AG04450 (cell line): Measurements from ENCODE around the gene PGRMC2. TPM values are rescaled to one million over a fixed set of nuclear protein-coding genes. Genes with fewer than 3 reads are reported as not detected.
"Not testable (repeated sequence)": the region's sequence is repeated elsewhere in the genome, so short reads cannot be mapped to it uniquely, and the experiment has no call there.

Source experiments
- CTCF ChIA-PET: fragments of 300-600, 350-600 bp; formaldehyde crosslinking; extraction: SDS; loops from one replicate; lab custom pipeline; 2022; ENCODE audit warnings: antibody characterized with exemption, inconsistent platforms; lab: Charles Lee
- POLR2A ChIA-PET: fragments of 350-600 bp; formaldehyde crosslinking; extraction: SDS; loops from one replicate; lab custom pipeline; 2021; ENCODE audit warnings: antibody characterized with exemption, inconsistent platforms; lab: Yijun Ruan, JAX
- DNase-seq: peaks from one replicate; pipeline ENCODE4 v3.0.0-alpha.2; 2011; ENCODE audit warnings: low read depth, low spot score
- H3K27ac ChIP-seq: one replicate; pipeline ENCODE4 v1.5.1; 2012; ENCODE audit warnings: low read depth, low read length, control low read depth
- H3K27me3 ChIP-seq: one replicate; pipeline ENCODE4 v1.6.0; 2012; ENCODE audit warnings: low read length; ENCODE audit not compliant: control insufficient read depth, insufficient read depth
- H3K4me3 ChIP-seq: 2 replicates; pipeline ENCODE4 v1.5.1; 2011; ENCODE audit warnings: mild to moderate bottlenecking, low read depth, low read length, control low read depth
- H3K9me3 ChIP-seq: 2 replicates; pipeline ENCODE4 v1.5.1; 2012; ENCODE audit warnings: low read length; ENCODE audit not compliant: control insufficient read depth, insufficient read depth
- CTCF ChIP-seq: IDR thresholded peaks from 2 replicates; pipeline ENCODE4 v1.5.1; 2011; ENCODE audit warnings: low read depth, low read length, control low read depth, inconsistent platforms
- polyA plus RNA-seq: library from polyadenylated mRNA; depleted of rRNA; stranded (reverse); fragments of >200 nt; gene quantifications from 2 replicates; pipeline ENCODE4 v1.2.3, GENCODE V29; 2011

PGRMC2 gene
- polyA plus RNA-seq, 1 experiment: 50.9 TPM

DNA sequence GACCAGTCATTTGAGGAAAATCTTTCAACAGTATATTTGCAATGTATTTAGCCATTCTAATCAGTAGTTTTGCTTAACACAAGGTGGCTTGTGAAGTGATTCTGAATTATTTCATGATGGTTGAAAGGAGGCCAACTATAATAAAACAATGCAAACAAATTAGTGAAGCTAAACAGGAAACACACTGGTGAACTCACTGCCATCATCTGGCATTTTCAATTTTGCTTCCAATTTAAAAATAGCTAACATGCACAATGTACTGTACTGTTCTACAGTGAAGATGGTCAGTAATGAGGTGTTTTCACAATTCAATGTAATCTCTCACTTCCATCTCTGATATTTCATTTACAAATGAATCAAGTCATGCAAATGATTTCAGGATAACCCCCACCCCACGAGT lies 31.1 kb downstream of the PGRMC2 start:
- Histone ChIP-seq H3K27ac (no peak overlapping the region), H3K27me3 (no peaks in the 10 kb centered on the region), H3K9me3 (peaks cover 4% of the 10 kb centered on the region; the same call in 1 of the 2 replicates), H3K4me3 (no peak overlapping the region)
- no peak for TF ChIP-seq CTCF
- POLR2A ChIA-PET: no interaction called here
- DNase-seq: no peak
- CTCF ChIA-PET: no interaction called here

GRCh38 chr4:128255906-128256305 lies 31.7 kb downstream of the PGRMC2 start:
- ChIA-PET POLR2A (no interaction called here), CTCF (no interaction called here)
- Histone ChIP-seq H3K27me3 (no peaks in the 10 kb centered on the region), H3K9me3 (peaks cover 4% of the 10 kb centered on the region; the same call in 1 of the 2 replicates), H3K4me3 (no peak overlapping the region), H3K27ac (no peak overlapping the region)
- no peak for DNase-seq
- TF ChIP-seq CTCF: no peak

GRCh38 chr4:128249787-128250668 lies 37.6 kb downstream of the PGRMC2 start:
- ChIA-PET CTCF (no interaction called here), POLR2A (no interaction called here)
- Histone ChIP-seq H3K4me3 (no peak overlapping the region), H3K27ac (no peak overlapping the region), H3K9me3 (peaks cover 4% of the 10 kb centered on the region; the same call in 1 of the 2 replicates), H3K27me3 (no peaks in the 10 kb centered on the region)
- no peak for TF ChIP-seq CTCF
- DNase-seq: no peak

DNA sequence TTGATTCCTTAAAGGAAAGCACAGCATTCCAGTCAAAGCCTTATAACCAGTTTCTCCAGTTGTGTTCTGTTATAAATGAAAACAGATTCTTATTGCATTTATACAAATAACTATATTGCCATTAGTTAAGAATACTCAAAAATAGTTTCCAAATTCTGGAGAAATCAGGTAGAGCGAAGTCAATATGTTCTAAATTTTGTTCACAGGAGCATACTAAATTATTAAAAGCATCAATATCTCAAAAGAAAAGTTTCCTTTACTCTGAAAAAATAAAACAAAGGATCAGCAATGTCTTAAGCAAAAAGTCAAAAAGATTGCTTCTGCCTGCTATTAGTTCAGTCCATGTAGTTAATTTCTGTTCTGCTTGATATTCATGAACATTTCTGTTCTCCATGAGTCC lies 39.7 kb downstream of the PGRMC2 start:
- Histone ChIP-seq H3K4me3 (no peak overlapping the region), H3K9me3 (peaks cover 4% of the 10 kb centered on the region; the same call in 1 of the 2 replicates), H3K27me3 (no peaks in the 10 kb centered on the region), H3K27ac (no peak overlapping the region)
- ChIA-PET CTCF (no interaction called here), POLR2A (no interaction called here)
- TF ChIP-seq CTCF: no peak
- no peak for DNase-seq

DNA sequence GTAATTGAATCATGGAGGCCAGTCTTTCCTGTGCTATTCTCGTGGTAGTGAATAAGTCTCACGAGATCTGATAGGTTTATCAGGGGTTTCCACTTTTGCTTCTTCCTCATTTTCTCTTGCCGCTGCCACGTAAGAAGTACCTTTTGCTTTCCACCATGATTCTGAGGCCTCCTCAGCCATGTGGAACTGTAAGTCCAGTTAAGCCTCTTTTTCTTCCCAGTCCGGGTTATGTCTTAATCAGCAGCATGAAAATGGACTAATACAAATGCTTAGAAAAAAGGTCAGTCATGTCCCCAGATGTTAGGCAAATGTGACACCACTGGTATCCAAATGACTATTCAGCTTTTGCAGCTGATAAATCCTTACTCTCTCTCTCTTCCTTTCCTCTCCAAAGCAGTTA lies 42.2 kb downstream of the PGRMC2 start:
- H3K27ac ChIP-seq, H3K9me3 ChIP-seq, H3K27me3 ChIP-seq, POLR2A ChIA-PET, DNase-seq, H3K4me3 ChIP-seq, CTCF ChIA-PET: not testable (repeated sequence)
